ENCODE measurements around the gene SECTM1.
"Not testable (repeated sequence)": the region's sequence is repeated elsewhere in the genome, so short reads cannot be mapped to it uniquely, and the experiment has no call there.

SECTM1 gene

GRCh38 chr17:82348866-82349265 lies 15.3 kb upstream of the SECTM1 start:
- no peak for DNase-seq (ENCODE audit: low read depth in 2 of 3, low spot score in 1 of 3)

GRCh38 chr17:82348434-82348833 lies 14.9 kb upstream of the SECTM1 start:
- no peak for DNase-seq (ENCODE audit: low read depth in 2 of 3, low spot score in 1 of 3)

DNA sequence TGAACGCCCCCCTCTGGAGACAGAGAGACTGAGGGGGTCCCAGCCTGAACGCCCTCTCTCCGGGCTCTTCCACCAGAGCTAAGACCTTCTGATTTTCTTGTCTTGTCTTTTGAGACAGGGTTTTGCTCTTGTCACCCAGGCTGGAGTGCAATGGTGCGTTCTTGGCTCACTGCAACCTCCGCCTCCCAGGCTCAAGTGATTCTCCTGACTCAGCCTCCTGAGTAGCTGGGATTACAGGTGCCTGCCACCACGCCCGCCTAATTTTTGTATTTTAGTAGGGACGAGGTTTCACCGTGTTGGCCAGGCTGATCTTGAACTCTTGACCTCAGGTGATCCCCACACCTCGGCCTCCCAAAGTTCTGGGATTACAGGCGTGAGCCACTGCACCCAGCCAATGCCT lies 14.4 kb upstream of the SECTM1 start:
- DNase-seq (ENCODE audit: low read depth in 2 of 3, low spot score in 1 of 3), result not testable (repeated sequence)

DNA sequence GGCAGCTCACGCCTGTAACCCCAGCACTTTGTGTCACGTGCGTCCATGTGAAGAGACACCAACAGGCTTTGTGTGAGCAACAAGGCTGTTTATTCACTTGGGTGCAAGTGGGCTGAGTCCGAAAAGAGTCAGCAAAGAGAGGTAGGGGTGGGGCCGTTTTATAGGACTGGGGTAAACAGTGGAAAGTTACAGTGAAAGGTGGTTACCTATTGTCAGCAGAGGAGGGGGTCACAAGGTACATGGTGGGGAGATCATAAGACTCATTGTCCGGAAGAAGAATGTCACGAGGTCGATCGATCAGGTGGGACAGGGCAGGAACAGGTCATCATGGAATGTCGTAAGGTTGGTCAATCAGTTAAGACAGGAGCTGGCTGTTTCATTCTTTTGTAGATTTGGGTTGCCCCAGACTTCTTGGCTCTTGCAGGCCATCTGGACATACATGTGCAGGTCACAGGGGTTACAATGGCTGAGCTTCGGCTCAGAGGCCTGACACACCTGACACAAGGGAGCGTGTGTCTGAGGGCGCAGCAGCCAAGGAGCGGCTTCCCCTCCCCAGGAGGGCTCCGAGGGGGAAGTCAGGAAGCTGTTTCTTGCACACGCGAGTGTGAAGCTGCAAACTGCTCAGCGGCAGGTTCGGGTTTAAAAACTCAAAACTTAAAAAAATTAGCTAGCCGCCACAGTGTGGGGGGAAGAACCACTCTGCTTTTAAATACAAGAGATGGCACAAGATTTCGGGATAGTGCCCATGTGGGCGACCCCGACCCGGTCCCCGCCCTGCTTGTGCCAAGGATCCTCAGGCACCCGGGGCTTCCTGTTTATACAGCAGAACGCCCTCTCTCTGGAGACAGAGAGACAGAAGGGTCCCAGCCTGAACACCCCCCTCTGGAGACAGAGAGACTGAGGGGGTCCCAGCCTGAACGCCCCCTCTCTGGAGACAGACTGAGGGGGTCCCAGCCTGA lies 13.1 kb upstream of the SECTM1 start:
- DNase-seq (ENCODE audit: low read depth in 2 of 3, low spot score in 1 of 3), result no peak

DNA sequence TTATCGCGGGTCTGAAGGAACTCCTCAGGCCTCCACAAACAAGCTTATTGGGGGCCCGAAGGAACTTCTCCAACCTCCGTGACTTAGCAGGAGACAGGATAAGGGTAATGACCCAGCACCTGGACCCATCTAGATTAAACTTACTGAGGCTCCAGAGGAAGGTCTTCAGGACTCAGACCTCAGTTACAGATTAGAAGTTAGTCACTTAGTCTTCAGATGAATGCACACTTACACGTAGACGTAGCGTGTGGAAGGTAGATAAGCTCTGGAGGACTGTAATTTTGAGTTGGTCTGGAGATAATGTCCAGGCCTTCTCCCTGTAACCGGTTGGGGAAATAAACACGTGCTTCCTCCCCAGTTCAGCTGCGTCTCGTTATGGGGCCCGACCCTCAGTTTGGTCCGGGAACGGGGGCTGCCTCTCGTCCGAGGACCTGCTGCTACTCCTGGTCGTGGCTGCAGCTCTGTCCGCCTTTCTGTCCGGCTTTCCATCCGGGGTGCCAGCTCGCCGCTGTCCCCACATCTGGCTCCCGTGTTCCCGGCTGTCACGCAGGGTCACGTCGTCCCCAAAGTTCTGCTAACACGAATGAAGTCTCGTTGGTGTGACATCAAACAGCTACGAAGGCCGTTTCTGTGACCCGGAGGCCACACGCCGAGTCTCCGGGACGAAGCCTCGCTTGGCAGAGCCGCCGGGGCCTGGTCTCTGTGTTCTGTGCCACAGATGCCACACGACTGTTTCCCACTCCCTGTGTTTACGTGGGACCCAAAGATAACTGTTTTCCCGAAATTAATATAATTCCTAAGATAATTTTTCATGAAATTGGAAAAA lies 11.8 kb upstream of the SECTM1 start:
- no peak for DNase-seq (ENCODE audit: low read depth in 2 of 3, low spot score in 1 of 3)

DNA sequence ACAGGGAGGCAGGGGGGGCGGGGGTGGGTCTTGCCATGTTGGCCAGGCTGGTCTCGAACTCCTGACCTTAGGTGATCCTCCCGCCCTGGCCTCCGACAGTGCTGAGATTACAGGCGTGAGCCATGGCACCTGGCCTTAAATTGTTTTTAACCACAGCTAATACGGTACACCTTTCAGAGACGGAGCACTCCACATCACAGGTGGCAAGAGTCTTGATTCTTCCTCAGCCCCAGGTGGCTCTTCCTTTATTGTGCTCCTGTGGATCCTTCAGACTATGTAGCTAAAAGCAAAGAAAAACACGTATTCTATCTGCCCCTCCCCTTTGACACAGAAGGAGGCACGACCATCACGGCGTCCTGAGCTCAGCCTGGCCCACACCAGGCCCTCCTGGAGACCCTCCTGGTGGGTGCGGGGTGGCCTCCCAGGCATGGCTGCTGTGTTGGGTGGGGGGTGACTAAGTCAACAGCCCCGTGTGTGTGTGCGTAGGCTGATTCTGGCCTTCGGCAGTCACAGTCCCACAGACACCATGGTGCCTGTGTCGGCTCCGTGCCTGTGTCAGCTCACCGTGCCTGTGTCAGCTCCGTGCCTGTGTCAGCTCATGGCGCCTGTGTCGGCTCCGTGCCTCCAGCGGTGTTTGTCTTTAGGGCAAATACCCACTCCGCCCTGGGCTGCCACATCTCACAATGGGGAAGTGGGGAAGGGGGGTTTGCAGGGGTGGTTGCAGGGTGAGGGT lies 10.8 kb upstream of the SECTM1 start:
- DNase-seq (ENCODE audit: low read depth in 2 of 3, low spot score in 1 of 3), result no peak

- no peak for DNase-seq (ENCODE audit: low read depth in 2 of 3, low spot score in 1 of 3)
These were observed 10.0 kb upstream of the SECTM1 start for GRCh38 chr17:82343560-82343959.

DNA sequence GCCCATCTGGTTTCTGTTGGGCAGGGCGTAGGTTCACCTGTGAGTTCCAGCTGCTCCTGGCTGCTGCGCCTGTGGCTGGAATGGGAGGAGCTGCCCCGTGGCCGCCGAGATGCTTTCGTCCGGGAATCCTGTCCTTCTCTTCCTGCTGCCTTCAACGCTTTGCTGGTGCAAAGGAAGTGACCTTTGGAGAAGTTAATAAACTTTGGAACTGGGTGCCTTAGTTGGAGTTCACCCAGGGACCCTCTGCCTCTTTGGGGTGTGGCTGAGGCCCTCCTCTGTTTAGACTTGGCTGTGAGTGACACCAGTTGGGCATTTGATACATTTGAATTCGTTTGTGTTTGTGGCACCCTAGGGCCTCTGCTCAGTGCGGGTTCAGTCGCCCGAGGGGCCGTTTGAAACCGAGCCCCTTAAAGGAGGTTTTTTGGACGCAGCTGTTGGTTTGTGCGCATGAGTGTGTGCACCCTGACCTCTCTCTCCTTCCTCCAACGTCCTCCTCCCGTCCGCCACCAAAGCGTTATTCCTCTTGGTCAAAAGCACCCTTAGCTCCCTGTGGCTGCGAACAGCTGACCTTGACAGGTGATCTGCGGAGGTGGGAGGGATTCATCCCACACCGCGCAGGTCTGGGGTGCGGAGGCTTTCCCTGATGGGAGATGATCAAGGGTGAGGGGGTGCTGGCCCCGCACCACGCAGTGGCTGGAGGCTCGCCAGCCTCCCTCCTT lies 9.0 kb upstream of the SECTM1 start:
- no peak for DNase-seq (ENCODE audit: low read depth in 2 of 3, low spot score in 1 of 3)

DNA sequence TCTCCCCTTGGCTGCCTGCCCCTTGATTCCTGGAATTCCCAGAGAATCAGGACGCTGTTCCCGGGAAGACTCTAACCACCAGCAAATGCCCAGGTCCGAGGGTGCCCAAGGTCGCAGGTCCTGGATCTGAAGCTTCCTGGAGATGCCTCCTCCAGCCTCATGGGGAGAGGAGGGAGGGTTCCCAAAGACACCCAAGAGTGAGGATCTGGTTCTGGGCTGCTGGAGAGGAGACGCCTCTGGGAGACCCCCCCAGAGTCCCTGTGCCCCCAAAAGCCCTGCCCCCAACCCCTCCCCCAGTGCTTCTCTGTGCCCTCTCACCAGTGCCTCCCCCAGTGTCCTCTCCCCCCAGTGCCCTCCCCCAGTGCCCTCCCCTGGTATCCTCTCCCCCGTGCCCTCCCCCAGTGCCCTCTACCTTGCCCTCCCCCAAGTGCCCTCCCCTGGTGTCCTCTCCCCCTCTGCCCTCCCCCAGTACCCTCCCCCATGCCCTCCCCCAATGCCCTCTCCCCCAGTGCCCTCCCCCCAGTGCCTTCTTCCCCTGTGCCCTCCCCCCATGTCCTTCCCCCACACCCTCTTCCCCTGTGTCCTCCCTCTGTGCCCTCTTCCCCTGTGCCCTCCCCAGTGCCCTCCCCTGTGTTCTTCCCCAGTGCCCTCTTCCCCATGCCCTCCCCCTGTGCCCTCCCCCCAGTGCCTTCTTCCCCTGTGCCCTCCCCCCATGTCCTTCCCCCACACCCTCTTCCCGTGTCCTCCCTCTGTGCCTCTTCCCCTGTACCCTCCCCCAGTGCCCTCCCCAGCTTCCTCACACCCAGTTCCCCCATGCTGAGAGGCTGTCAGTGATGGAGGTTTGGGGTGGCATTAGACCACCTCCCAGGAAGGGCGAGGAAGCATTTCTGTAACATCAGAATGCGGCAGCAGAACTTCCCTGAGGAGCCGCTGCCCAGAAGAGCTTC lies 6.3 kb upstream of the SECTM1 start:
- DNase-seq (ENCODE audit: low read depth in 2 of 3, low spot score in 1 of 3), result no peak

GRCh38 chr17:82338858-82339633 lies 5.5 kb upstream of the SECTM1 start:
- no peak for DNase-seq (ENCODE audit: low read depth in 2 of 3, low spot score in 1 of 3)

DNA sequence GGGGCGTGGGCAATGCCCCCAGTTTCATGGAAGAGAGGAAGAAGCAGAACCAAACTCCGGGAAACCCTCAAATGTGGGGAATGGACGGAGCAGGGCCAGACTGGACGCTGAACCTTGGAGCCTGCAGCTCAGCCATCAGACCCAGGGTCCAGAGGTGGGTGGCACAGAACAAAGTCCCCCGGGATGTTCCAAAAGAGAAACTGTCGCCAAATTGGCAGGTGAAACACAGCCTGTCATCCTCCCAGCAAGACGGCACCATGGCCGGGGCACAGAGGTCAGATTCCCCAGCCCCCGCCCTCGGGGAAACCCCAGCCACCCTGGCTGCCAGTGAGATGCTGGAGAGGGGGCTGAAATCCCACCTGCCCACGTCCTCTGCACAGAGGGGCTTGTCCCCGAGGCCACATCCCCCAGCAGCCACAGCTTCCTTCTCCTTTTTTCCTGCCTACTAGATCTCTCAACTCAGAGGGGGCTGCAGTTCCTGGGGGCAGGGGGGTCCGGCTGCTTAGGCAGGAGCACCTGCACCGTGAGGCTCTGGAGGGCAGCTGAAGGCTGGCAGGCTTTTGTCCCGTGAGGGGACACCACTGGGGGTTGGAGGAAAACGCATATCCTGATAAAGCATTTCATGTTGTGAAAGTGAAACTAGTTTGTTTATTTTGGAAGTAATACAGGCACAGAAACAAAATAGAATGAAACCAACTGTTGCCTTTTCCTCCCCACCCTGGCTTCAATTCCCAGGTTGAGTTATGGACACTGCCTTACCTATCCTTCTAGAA lies 1.2 kb upstream of the SECTM1 start:
- no peak for DNase-seq (ENCODE audit: low read depth in 2 of 3, low spot score in 1 of 3)

DNA sequence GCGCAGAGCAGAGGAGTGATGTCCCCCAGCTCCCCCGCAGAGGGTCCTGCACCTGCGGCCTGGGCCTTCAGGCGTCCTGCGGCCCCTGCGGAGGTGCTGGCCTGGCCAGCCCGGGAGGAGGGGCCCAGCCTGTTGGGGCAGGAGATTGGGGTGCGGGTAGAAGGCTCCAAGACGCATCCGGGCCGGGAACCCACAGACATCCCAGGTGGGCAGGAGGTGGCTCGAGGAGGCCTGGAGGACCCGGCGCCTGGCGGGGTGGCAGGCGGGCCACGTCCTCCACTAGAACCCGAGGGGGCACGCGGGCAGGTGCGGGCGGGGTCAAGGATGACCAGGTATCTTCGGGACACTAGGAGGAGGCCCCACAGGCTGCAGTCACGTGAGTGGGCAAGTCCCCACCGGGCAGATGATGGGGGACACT lies 647 bp upstream of the SECTM1 start:
- no peak for DNase-seq (ENCODE audit: low read depth in 2 of 3, low spot score in 1 of 3)

GRCh38 chr17:82332669-82333278 lies 792 bp downstream of the SECTM1 start:
- no peak for DNase-seq (ENCODE audit: low read depth in 2 of 3, low spot score in 1 of 3)

DNA sequence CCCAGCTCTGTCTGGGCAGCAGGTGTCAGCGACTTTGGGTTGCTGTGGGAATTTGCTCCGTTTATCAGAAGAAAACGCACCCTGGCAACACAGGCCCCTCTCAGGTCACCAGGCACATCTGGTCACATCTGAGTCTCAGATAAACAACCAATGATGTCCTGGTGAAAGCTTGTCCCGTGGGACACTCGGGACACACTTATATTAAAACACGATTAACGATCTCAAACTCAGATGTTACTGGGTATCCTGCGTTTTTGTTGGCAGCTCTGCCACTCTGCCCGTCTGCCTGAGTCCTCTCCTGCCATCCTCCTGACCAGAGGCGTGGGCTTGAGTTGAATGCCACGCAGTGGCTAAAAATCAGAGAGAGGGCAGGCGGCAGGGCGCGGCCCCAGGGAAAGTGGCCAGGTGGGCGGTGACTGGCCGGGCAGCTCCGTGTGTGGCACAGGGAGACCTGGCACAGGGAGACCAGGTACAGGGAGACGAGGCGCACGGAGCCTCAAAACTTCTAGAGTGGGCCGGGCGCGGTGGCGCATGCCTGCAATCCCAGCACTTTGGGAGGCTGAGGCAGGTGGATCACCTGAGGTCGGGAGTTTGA lies 2.1 kb downstream of the SECTM1 start:
- DNase-seq (ENCODE audit: low read depth in 2 of 3, low spot score in 1 of 3), result no peak

DNA sequence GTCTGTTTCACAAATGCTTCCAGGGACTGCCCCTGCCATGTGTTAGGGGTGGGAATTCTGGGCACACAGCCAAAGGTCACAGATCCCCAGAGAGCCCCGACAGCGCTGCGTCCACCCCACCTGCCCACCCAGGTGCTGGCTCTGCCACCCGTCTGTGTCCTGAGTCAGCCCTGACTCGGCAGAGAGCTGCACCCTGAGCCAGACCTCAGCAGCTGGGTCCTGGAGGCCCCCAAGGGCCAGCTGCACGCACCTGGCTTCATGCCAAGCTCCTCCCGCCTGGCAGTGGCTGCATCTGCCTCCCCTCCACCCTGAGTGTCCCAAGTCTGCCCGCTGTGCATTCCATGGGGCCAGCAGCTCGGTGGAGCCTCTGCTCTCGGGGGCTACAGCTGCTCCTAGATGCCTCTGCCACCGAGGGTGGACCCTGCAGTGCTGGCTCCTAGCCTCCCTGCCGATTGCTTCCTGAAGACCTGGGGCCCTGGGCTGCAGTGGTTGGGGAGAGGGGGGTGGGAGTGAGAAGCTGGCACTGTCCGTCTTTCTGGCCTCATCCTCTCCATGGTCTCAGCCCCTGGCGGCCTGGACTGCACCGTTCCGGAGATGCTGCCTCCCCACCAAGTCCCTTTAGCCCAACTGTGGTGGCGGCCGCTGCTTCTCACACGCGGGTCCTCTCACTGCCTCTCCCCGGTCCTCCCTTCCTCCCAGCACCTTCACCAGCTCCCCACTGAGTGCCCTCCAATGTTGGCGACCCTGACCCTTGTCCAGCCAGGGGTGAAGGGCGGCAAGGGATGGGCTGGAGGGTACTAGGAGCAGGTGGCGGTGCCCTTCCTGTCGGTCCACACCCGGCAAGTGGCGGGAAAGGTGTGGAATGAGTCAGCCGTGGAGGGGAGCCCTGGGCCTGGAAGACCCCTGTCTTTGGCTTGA lies 3.0 kb downstream of the SECTM1 start:
- DNase-seq (ENCODE audit: low read depth in 2 of 3, low spot score in 1 of 3), result no peak

- no peak for DNase-seq (ENCODE audit: low read depth in 2 of 3, low spot score in 1 of 3)
These were observed 3.8 kb downstream of the SECTM1 start for GRCh38 chr17:82329683-82330321.
